GM18868 (cell line): ENCODE data around the gene ARMC9.
A peak's percentile ranks its signal among the peaks of the same experiment; 100 is the strongest.
"Not testable (repeated sequence)": the region's sequence is repeated elsewhere in the genome, so short reads cannot be mapped to it uniquely, and the experiment has no call there.

Experiments used
- ATAC-seq: cut with Tn5 transposase; IDR thresholded peaks from one replicate; pipeline ENCODE4 v1.9.1; 2021; ENCODE audit warnings: mild to moderate bottlenecking, moderate library complexity; ENCODE audit not compliant: unreplicated experiment

Gene ARMC9

DNA sequence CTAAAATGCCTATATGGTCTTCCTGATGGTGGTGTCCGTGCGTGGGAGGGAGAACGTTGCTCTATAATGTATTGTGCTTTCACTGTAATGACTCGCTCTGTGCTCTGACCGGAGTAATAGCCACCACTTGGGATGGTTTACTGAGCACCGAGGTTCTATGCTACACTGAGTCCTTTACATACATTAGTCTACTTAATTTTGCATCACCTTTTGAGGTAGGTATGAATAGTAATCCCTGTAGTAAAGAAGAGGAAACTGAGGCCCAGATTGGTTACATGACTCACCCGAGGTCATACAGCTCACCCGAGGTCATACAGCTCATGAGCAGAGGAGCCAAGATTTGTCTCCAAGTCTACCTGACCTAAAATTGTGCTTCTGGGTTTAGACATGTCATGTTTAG, 79.5 kb downstream of the ARMC9 start:
- ATAC-seq, result no peak

GRCh38 chr2:231278868-231279267, 80.4 kb downstream of the ARMC9 start:
- ATAC-seq, result no peak

DNA sequence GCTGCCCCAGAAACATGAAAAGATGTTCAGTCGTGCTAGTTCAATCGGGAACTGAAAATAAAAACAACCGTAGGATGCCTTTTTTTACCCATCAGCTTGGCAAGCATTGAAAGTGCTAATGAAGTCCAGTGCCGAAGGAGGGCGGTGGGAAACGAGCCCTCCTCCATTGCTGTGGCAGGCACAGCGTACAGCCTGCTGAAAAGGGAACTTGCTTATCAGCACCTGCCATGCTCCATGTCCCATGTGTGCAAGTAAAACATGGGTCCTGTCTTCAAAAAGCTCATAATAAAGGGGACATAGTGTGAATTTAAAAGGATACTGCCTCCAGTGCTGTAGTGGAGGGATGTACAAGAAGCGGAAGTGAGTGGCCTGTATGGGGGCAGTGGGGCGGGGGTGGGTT, 82.4 kb downstream of the ARMC9 start:
- ATAC-seq, result no peak

DNA sequence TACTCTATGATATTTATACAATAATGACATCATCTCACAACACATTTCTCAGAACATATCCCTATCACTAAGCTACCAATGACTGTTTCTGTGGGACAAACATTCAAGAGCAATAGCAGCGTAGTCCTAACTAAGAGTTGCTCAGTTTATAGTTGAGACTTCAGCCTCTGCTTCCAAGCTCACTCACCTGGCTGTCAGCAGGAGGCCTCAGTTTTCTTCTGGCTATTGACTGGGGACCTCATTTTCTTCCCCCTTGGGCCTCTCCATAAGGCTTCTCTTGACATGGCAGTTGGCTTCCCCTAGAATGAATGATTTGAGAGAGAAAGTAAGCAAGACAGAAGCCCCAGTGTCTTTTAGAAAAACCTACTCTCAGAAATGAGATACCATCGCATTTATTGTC, 85.9 kb downstream of the ARMC9 start:
- no peak for ATAC-seq

- no peak for ATAC-seq
Observed at GRCh38 chr2:231286964-231287363, 88.5 kb downstream of the ARMC9 start.

DNA sequence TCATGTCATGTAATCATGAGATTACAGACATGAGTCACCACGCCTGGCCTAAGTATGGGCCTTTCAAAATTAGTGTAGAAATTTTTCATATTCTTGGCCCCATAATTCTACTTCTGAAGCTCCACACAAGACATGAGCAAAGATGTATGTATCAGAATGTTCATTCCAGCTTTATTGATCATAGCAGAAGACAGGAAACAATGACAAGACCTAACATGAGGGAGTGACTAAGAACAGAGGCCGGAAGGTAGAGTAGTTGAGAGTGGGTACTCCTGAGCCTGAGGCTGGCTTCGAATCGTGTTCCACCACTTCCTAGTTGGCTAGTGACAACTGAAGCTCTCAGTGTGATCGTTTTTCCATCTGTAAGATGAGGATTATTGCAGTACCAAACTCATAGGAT, 89.3 kb downstream of the ARMC9 start:
- ATAC-seq, result no peak

DNA sequence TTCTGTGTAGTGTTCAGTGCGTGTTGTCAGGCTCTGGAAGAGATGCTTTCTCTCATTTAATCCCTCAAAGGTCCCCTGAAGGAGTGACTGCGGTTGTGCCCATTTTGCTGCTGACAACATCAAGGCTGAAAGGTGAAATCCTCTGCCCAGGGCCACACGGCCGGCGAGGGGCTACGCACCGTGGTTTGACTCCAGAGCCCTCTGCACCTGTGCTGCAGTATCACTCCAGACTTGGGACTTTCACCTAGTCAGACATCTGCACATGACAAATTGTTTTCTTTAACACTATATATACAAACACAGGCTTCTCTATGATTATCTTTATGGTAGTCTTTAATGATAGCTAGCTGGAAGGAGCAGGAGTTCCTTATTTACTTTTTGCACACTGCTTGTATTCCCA, 90.2 kb downstream of the ARMC9 start:
- no peak for ATAC-seq

DNA sequence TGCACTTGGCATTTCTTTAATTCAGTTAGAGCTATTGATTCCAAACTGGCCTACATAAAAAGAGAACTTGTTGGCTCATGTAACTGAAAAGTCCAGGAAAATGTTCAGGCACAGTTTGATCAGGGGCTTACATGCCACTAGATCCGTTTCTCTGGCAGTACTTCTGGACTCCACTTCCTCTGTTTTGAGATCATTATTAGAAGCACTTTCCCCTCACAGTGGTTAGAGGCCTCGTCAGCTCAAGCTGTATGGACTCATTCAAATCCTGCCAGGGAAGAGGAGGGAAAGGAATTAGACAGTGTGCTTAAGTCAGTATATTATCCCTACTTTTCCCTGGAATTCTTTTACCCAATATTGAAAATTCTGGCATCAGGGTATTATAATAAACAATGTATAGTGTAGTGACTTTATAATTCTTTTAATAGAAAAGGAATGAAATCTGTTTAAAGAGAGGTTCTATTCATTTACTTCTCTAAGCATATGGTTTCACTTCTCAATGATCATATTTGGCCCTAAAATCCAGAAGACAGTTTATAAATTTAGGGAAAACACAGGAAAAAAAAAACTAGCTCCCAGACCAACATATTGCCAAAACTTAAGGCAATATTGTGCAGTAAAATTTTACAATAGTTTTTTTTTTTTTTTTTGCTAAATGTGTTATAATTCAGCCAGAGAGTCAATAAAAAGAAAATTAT, 92.0 kb downstream of the ARMC9 start:
- ATAC-seq, result no peak

DNA sequence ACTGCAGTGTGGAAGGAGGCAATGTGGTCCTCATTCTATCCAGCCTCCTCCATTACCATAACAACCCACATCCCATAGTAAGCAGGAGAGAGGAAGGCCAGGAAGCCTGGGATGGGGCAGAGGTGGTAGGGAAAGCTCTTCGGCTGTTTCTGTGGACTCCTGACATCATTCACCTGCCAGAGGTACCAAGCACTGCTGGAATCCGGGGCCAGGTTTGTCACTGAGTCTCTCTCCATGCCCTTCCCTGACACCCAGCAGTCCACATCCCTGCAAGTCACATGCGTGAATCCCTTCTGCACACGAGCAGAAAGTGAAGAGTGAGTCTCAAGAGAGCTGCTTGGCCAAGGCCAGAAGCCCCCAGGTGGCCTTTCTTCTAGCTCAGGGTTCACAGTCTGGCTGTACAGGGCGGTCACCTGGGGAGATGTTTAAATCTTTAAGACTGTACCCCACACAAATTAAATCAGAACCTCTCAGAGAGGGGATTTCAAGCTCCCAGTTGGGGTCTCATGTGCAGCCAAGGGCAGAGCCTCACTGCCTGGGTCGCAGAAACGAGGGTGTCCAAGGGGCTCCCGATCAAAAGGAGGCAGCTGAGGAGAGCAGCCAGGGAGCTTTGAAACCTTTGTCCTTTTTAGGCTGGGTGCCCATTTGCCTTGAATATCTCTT, 94.2 kb downstream of the ARMC9 start:
- ATAC-seq, result no peak

DNA sequence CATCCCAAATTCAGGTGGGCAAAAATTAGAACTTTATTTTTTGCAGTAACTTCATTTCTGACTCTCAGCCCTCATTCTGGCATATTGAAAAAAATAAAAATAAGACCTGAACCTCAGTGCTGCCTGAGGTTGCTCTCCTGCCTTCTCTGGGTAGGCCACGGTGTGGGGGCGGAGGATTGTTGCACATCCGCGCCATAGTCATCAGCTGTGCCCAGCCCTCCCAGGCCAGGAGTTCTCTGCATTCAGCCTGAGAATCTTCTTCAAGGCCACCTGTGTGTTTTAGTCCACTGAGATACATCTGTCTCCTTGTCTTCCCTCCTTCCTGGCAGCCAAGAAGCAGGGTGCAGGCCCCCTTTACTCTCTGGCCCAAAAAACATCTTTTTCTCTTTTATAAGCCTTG, 94.7 kb downstream of the ARMC9 start:
- no peak for ATAC-seq

- no peak for ATAC-seq
Observed at GRCh38 chr2:231294116-231294515, 95.7 kb downstream of the ARMC9 start.

DNA sequence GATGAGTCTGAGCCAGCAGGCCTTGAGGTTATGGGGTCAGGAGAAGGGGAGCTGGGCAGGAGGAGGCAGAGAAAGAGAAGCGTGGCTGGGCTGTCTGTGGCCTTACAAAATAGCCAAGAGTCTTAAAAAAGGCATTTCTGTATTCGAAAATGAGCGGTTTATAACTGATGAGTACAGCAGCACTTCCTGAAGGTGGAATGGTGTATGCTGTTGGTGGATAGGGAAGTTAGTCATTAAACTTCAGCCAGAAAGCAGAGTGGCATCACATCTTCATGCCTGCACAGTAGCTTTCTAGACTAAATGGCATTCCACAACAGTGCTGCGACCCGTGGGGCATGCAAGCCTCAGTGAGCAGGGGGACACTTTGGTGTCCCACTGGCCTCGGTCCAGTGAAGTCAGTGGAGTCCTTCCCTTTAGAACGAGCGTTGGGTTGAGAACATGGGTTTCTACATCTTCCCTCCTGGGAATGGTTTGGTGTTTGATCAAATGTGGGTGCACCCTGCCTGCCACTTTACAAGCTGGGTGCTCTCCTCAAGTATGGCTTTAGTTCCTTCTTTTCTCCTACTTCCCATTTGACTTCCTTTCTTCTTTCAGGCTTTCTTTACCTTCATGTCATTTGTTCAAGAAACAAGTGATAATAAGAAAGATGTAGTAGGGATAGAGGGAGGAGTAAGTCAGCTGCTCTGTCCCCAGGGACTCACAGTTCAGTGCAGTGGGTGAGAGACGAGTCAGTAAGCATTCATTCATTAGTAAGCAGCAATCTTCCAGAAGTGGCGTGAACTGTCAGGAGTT, 96.3 kb downstream of the ARMC9 start:
- ATAC-seq, result no peak

- ATAC-seq, result no peak
Observed at GRCh38 chr2:231295363-231295655, 96.9 kb downstream of the ARMC9 start.

- ATAC-seq, result no peak
Observed at GRCh38 chr2:231296401-231296974, 98.1 kb downstream of the ARMC9 start.

DNA sequence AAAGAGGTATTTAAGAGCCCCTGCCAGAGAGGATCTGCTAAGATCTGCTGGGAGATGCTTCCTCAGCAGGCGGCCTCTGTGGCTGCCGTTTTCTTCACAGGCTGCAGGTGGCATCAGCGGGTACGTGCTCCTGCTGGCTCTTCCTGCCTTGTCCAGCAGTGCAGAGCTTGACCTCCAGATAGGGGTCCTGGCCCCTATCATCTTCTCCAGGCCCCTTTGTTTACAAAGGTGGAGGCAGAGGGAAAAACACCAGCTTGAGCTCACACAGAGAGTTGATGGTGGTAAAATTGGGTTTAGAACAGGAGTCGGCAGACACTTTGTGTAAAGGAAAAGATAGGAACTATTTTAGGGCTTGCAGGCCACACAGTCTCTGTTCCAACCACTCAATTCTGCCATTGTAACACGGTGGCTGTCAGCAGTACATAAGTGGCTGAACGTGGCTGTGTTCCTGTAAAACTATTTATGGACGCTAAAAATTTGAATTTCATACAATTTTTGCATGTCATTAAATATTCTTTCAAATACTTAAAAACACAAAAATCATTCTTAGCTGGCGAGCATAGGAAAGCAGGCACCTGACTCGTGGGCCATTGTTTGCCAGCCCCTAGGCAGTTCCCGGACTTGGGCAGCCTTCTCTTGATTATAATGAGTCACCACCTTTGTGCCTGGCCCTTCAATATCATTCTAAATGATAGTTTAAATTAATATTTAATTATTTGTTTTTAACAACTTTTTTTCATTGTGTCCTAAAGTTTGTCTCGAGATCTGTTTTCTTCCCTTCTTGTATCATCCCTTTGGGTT, 98.9 kb downstream of the ARMC9 start:
- peak; percentile 60 for ATAC-seq

DNA sequence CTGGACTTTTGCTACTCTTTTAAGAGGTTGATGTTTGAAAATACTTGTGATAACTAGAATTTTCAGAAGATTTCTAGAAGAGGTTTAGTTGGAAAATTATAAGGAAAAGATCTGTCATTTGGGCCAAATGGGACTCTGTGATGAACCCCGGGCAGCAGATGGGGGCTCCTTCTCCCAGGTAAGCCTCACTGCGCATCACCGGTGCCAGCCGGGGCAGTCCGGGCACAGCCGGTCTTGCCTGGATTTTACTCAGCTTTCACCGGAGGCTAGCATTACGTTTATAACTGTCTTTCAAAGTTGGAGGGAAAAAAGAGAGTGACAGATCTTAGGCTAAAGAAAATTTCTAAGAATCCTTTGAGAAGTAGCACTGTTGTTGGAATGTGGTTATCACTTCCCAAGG, 99.7 kb downstream of the ARMC9 start:
- no peak for ATAC-seq

DNA sequence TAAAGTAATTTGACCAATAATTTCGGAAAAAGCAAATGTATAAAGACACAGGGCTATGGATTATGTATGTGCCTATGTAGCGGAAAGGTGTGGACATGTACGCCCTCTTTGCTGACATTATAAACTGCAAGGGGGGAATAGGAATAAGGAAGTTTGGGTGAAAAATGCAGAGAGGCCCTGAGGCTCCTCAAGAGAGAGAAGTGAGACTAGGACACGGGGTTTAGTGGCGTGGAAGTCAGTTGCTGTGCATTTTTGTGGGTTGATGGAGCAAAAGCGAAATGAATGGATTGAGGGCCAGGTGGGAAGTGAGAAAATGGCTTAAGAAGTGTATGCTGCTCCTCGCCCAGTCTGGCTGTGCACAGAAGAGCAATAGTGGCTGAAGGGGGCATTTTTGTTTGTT, 100.8 kb downstream of the ARMC9 start:
- ATAC-seq, result peak; percentile 37

GRCh38 chr2:231300020-231300721, 101.7 kb downstream of the ARMC9 start:
- no peak for ATAC-seq

DNA sequence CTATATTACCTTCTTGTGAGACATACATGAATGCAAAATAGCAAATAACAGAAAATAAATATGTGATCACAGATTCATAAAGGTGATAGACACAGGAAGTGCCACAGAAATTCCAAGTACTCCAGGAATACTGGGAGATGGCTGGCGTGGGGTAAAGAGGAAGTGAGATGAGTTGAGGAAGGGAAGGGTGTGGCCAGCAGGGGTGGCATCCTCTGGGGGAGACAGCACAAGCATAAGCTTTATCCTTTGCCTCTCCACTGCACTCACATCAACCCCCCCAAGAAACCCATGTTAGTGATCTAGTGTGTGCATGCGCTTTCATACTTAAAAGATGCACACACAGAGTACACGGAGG, 102.3 kb downstream of the ARMC9 start:
- ATAC-seq, result no peak

DNA sequence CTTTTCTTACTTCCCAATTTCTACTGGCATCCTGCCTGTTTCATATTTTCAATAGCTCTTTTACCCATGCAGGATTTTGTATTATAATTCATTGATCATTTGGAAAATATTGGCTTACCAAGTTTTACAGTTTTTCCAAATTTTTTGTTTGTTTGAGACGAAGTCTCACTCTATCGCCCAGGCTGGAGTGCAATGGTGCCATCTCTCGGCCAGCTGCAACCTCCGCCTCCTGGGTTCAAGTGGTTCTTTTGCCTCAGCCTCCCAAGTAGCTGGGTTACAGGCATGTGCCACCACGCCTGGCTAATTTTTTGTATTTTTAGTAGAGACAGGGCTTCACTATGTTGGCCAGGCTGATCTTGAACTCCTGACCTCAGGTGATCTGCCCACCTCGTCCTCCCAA, 105.8 kb downstream of the ARMC9 start:
- not testable (repeated sequence) for ATAC-seq

GRCh38 chr2:231305221-231305620, 106.8 kb downstream of the ARMC9 start:
- ATAC-seq, result no peak
